Stimulated activated naive CD4-positive, alpha-beta T cell treated with Interleukin-2 at 50 U/mL for 16 hours (primary cell): Measurements from ENCODE around the gene RRP9.
"Not testable (repeated sequence)": the region's sequence is repeated elsewhere in the genome, so short reads cannot be mapped to it uniquely, and the experiment has no call there.

Source experiments
- DNase-seq: peaks from one replicate; lab custom pipeline; 2025; lab: John Stamatoyannopoulos, UW

Gene RRP9

GRCh38 chr3:51941798-51942602 lies at the start of gene RRP9, which contains the start of gene PARP3:
Gene RRP9, minus strand, starts transcription at chr3:51941904. Its CDS starts 37 bp downstream, at chr3:51941867.
Gene PARP3, plus strand, starts transcription at chr3:51942363. Its CDS starts 993 bp downstream, at chr3:51943356.
- peak; percentile 100 for DNase-seq

GRCh38 chr3:51990501-51990971 lies 48.8 kb upstream of the RRP9 start:
- not testable (repeated sequence) for DNase-seq

- DNase-seq, result no peak
These were observed 46.8 kb upstream of the RRP9 start for GRCh38 chr3:51988286-51989146.

- no peak for DNase-seq
These were observed 45.9 kb upstream of the RRP9 start for GRCh38 chr3:51987568-51987967.

GRCh38 chr3:51986010-51986947 lies 44.6 kb upstream of the RRP9 start:
- DNase-seq, result no peak

- DNase-seq, result no peak
These were observed 43.4 kb upstream of the RRP9 start for GRCh38 chr3:51985063-51985462.

- DNase-seq, result no peak
These were observed 42.6 kb upstream of the RRP9 start for GRCh38 chr3:51984269-51984647.

GRCh38 chr3:51983578-51984268 lies 42.0 kb upstream of the RRP9 start:
- DNase-seq, result no peak

- DNase-seq, result peak; percentile 78
These were observed 41.3 kb upstream of the RRP9 start, which contains the start of gene ACY1 for GRCh38 chr3:51982838-51983577. Gene ACY1, plus strand, starts transcription at chr3:51983535. Its CDS starts 530 bp downstream, at chr3:51984065.

GRCh38 chr3:51982352-51982837 lies 40.7 kb upstream of the RRP9 start:
- DNase-seq, result peak; percentile 17

- no peak for DNase-seq
These were observed 38.5 kb upstream of the RRP9 start for GRCh38 chr3:51980253-51980652.

GRCh38 chr3:51978143-51978502 lies 36.4 kb upstream of the RRP9 start:
- DNase-seq, result no peak

- peak; percentile 11 for DNase-seq
These were observed 35.9 kb upstream of the RRP9 start for GRCh38 chr3:51977446-51978142.

- no peak for DNase-seq
These were observed 34.3 kb upstream of the RRP9 start for GRCh38 chr3:51975852-51976549.

- DNase-seq, result peak; percentile 60
These were observed 33.5 kb upstream of the RRP9 start, which contains the start of gene ABHD14A for GRCh38 chr3:51974963-51975851. Gene ABHD14A, plus strand, starts transcription at chr3:51975064. Its CDS starts 72 bp downstream, at chr3:51975136.

- DNase-seq, result no peak
These were observed 32.7 kb upstream of the RRP9 start for GRCh38 chr3:51974277-51974962.

GRCh38 chr3:51971350-51971749 lies 29.6 kb upstream of the RRP9 start:
- DNase-seq, result no peak
